ENCODE results near the gene GALNT15.

Gene GALNT15

DNA sequence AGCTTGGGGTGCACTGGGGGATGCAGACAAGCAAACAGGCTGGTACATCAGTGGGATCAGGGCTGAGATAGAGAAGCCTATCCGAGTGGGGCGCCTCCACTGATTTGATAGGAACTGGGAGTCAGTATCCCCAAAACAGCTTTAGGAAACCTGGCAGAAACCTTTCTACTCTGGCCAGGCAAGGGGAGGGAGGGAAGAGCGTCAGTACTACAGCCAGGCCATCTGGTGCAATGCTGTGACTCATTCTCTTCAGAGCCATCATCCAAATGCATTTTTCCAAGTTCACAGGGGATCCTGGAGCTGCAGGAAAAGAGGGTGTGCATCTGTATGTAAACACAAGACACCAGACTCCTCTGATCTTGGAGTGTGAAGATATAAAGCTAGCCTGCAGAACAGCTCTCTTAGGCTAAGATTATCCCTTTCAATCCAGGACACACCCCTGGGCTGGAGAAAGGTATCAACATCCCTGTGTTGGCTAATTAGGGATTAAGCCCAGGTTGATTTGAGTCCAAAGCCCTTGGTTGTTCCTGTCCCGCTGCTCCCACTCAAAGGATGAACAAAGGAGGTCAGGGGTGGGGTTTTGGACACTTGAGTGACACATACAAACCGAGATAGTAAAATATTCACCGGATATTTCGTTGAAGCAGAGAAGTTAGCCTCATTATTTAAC is 9.3 kb downstream of the GALNT15 start:
- H3K4me1 ChIP-seq (ENCODE audit: insufficient read depth, low read length): no peaks in the 10 kb centered on the region
- H3K4me3 ChIP-seq (ENCODE audit: low read length): no peak overlapping the region
- no peaks in the 10 kb centered on the region for H3K27me3 ChIP-seq (ENCODE audit: insufficient read depth, low read length)
- no peak overlapping the region for H2AFZ ChIP-seq (ENCODE audit: low read depth, low read length)
- no peaks in the 10 kb centered on the region for H3K9me3 ChIP-seq (ENCODE audit: low read length)
- no peaks in the 10 kb centered on the region for H3K36me3 ChIP-seq (ENCODE audit: insufficient read depth, low read length)

DNA sequence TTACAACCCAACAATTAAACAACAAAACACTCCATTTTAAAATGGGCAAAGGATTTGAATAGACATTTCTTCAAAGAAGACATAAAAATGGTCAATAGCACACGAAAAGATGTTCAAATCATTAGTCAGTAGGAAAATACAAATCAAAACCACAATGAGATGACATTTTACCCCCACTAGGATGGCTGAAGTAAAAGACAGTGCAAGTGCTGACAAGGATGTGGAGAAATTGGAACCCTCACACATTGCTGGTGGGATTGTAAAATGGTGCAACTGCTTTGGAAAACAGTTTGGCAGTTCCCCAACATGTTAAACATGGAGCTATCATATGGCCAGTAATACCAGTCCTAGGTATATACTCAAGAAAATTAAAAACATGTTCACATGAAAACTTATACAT is 11.6 kb downstream of the GALNT15 start:
- Histone ChIP-seq H3K36me3 (ENCODE audit: insufficient read depth, low read length) (no peaks in the 10 kb centered on the region), H3K4me3 (ENCODE audit: low read length) (no peak overlapping the region), H3K9me3 (ENCODE audit: low read length) (no peaks in the 10 kb centered on the region), H2AFZ (ENCODE audit: low read depth, low read length) (no peak overlapping the region), H3K27me3 (ENCODE audit: insufficient read depth, low read length) (no peaks in the 10 kb centered on the region), H3K4me1 (ENCODE audit: insufficient read depth, low read length) (no peaks in the 10 kb centered on the region)

DNA sequence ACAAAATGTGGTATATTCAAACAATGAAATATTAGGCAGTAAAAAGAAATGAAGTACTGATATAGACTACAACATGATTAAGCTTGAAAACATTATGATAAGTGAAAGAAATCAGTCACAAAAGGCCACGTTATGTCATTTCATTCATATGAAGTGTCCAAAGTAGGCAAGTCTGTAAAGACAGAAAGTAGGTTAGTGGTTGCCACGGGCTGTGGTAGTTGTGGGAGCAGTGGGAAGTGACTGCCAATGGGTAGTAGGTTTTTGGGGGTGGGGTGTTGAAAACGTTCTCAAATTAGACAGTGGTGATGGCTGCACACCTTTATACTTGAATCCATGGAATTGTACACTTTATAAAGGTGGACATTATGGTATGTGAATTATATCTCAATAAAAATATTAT is 12.1 kb downstream of the GALNT15 start:
- H3K27me3 ChIP-seq (ENCODE audit: insufficient read depth, low read length): no peaks in the 10 kb centered on the region
- H3K4me3 ChIP-seq (ENCODE audit: low read length): no peak overlapping the region
- no peak overlapping the region for H2AFZ ChIP-seq (ENCODE audit: low read depth, low read length)
- H3K36me3 ChIP-seq (ENCODE audit: insufficient read depth, low read length): no peaks in the 10 kb centered on the region
- H3K9me3 ChIP-seq (ENCODE audit: low read length): no peaks in the 10 kb centered on the region
- no peaks in the 10 kb centered on the region for H3K4me1 ChIP-seq (ENCODE audit: insufficient read depth, low read length)

DNA sequence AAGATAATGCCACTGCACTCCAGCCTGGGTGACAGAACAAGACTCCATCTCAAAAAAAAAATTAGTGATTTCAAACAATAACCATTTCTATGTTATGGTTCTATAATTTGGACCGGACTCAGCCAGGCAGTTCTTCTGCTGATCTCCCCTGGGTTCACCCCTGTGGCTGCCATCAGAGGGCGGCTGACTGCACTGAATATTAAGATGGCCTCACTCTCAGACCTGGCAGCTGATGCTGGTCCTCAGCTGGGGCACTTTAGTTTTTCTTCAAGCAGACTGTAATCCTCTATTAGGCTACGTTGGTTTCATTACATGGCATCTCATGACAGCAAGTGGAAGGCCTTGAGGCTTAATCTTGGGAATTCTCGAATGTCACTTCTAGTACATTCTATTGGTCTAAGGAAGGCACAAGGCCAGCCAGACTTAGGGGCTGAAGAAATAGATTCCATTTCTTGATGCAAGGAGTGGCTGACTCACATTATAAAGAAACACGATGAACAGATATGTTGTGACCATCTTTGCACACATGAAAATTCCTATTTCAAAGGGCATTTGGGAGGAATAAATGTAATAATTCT is 12.8 kb downstream of the GALNT15 start:
- Histone ChIP-seq H3K4me3 (ENCODE audit: low read length) (no peak overlapping the region), H3K36me3 (ENCODE audit: insufficient read depth, low read length) (no peaks in the 10 kb centered on the region), H3K27me3 (ENCODE audit: insufficient read depth, low read length) (no peaks in the 10 kb centered on the region), H3K9me3 (ENCODE audit: low read length) (no peaks in the 10 kb centered on the region), H3K4me1 (ENCODE audit: insufficient read depth, low read length) (no peaks in the 10 kb centered on the region), H2AFZ (ENCODE audit: low read depth, low read length) (no peak overlapping the region)

DNA sequence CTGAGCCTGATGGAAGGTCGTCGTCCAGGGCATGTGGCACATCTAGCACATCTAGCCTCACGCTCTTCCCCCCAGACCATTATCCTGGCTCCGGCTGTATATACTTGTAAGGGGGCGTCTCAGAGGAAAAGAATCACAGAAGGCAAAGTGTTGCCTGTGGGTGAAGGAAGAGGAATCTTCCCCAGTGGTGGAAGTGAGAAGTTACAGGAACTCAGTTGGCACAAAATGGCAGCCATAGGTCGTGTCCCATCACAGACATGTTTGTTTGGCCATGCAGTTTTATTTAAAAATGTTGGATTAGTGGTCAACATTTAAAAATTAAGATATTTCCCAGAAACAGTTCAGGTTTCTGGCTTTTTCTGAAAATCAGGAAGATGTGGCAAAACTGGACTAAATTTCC is 13.6 kb downstream of the GALNT15 start:
- Histone ChIP-seq H3K9me3 (ENCODE audit: low read length) (no peaks in the 10 kb centered on the region), H3K36me3 (ENCODE audit: insufficient read depth, low read length) (no peaks in the 10 kb centered on the region), H3K4me3 (ENCODE audit: low read length) (no peak overlapping the region), H3K4me1 (ENCODE audit: insufficient read depth, low read length) (no peaks in the 10 kb centered on the region), H3K27me3 (ENCODE audit: insufficient read depth, low read length) (no peaks in the 10 kb centered on the region), H2AFZ (ENCODE audit: low read depth, low read length) (no peak overlapping the region)

DNA sequence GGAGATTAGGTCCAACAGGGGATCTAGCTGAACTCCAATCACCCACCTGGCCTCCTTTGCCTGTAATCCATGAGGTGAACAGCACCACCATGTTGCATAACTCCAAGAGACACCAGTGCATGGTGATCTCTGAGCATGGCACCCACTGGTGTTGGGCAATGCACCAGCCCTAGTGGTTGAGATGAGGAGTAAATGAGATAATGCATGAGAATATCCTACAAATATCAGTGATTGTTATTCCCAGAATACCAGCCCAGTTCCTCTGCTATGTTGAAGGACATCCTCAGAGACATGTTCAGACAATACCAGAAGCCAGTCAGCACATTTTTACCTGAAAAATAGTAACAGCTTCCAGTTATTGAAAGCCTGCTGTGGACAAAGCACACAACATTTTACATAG is 14.7 kb downstream of the GALNT15 start:
- no peaks in the 10 kb centered on the region for H3K4me1 ChIP-seq (ENCODE audit: insufficient read depth, low read length)
- H3K36me3 ChIP-seq (ENCODE audit: insufficient read depth, low read length): no peaks in the 10 kb centered on the region
- no peaks in the 10 kb centered on the region for H3K9me3 ChIP-seq (ENCODE audit: low read length)
- H3K4me3 ChIP-seq (ENCODE audit: low read length): no peak overlapping the region
- no peak overlapping the region for H2AFZ ChIP-seq (ENCODE audit: low read depth, low read length)
- no peaks in the 10 kb centered on the region for H3K27me3 ChIP-seq (ENCODE audit: insufficient read depth, low read length)

DNA sequence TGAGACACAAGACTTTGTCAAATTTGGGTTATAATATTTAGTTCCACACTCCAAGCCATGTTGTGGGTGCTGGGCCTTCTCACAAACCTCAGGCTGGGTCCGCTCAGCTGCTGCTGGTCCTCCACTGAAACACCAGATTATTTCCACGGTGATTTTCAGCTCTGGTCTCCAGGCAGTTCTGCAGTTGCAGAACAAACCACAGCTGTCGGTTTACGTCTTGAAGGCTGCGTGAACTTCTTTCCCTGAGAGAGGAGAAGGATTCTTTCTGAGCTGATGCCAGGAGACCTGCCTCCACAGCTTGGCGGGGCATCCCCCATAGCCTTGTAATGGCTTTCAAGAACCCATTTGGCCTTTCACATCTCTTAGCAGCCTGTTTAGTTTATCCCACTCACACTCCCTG is 16.2 kb downstream of the GALNT15 start:
- no peaks in the 10 kb centered on the region for H3K36me3 ChIP-seq (ENCODE audit: insufficient read depth, low read length)

DNA sequence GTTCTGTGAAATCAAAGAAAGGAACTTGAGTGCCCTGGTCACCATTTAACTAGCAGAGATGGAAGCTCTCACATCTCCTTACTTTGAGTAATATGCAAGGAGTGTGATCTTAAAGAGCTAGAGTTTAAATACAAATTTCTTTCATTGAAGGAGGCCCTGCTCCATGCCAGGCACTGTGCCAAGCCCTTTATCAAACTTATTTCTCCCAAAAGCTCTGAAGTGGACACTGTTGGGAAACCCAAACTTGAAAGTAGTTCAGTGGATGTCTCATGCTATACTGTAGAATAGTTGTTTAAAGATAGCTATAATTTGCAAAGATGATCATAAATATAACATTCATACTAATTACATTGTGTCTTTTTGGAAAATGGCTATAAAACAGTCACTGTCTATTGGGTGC is 17.1 kb downstream of the GALNT15 start:
- Histone ChIP-seq H3K27me3 (ENCODE audit: insufficient read depth, low read length) (no peaks in the 10 kb centered on the region), H3K9me3 (ENCODE audit: low read length) (no peaks in the 10 kb centered on the region), H3K4me3 (ENCODE audit: low read length) (no peak overlapping the region), H2AFZ (ENCODE audit: low read depth, low read length) (no peak overlapping the region), H3K36me3 (ENCODE audit: insufficient read depth, low read length) (no peaks in the 10 kb centered on the region), H3K4me1 (ENCODE audit: insufficient read depth, low read length) (no peaks in the 10 kb centered on the region)

More for the DNA sequence above, 16.2 kb downstream of the GALNT15 start:
- Histone ChIP-seq H3K9me3 (ENCODE audit: low read length) (no peaks in the 10 kb centered on the region), H3K4me3 (ENCODE audit: low read length) (no peak overlapping the region), H3K27me3 (ENCODE audit: insufficient read depth, low read length) (no peaks in the 10 kb centered on the region), H3K4me1 (ENCODE audit: insufficient read depth, low read length) (no peaks in the 10 kb centered on the region), H2AFZ (ENCODE audit: low read depth, low read length) (no peak overlapping the region)

DNA sequence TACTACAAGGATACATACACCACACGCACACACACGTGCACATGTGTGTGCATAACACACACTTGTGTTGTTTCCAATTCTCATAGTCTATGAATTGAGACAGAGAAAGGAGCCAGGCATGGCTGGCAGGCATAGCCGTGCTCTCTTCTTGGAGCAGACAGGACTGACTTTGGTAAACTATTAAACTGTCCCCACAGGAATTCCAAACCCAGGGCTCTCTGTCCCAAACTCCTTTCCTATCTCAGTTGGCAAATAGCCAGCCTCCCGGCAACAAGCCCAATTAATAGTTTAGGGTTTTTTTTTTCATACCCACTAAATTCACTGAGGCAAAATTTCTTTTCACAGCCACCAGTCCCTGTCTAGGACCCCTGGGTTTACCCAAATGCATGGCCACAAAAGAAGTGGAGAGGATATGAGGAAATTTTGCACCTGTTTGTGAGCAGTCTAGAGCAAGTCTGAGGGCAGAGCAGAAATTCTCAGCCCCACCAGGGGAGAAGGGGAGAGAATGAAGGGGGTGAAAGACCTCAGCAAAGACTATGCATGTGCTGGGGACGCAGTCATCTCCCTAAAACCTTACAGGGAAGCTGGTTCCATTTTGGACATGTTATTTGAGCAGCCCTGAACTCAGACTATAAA is 17.8 kb downstream of the GALNT15 start:
- Histone ChIP-seq H3K4me3 (ENCODE audit: low read length) (no peak overlapping the region), H3K27me3 (ENCODE audit: insufficient read depth, low read length) (no peaks in the 10 kb centered on the region), H2AFZ (ENCODE audit: low read depth, low read length) (no peak overlapping the region), H3K4me1 (ENCODE audit: insufficient read depth, low read length) (no peaks in the 10 kb centered on the region), H3K9me3 (ENCODE audit: low read length) (no peaks in the 10 kb centered on the region), H3K36me3 (ENCODE audit: insufficient read depth, low read length) (no peaks in the 10 kb centered on the region)

DNA sequence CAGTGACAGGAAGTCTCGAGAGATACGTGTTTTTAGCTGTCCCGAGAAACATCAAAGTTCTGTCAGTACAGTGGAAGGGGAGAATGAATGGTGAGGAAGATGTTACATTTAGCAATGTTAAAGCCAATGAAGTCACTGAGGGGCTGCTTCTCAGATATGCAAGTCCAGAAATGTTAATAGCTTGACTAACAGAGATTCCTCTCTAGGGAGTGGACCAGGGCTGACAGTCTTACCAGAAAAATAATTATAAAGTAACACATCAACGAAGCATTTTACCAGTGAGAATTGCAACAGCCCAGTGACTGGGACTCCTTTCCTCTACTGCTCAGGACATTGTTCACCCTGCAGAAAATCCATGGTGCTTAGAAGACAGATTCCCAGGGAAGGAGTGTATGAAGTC is 23.9 kb downstream of the GALNT15 start:
- Histone ChIP-seq H3K27me3 (ENCODE audit: insufficient read depth, low read length) (no peaks in the 10 kb centered on the region), H2AFZ (ENCODE audit: low read depth, low read length) (no peak overlapping the region), H3K9me3 (ENCODE audit: low read length) (no peaks in the 10 kb centered on the region), H3K36me3 (ENCODE audit: insufficient read depth, low read length) (no peaks in the 10 kb centered on the region), H3K4me3 (ENCODE audit: low read length) (no peak overlapping the region), H3K4me1 (ENCODE audit: insufficient read depth, low read length) (no peaks in the 10 kb centered on the region)

DNA sequence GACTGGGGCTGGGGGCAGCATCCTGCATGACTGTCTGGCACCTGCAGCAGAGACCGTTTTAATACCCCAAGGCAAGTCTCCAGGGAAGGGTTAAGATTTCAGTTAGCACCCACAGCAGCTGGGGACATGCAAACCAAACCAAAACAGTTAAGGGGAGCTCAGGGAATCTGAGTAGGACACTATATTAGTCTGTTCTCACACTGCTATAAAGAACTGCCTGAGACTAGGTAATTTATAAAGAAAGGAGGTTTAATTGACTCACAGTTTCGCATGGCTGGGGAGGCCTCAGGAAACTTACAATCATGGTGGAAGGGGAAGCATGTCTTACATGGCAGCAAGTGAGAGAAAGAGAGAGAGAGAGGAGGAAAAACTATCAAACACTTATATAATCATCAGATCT is 25.3 kb downstream of the GALNT15 start:
- Histone ChIP-seq H3K36me3 (ENCODE audit: insufficient read depth, low read length) (no peaks in the 10 kb centered on the region), H2AFZ (ENCODE audit: low read depth, low read length) (no peak overlapping the region), H3K4me3 (ENCODE audit: low read length) (no peak overlapping the region), H3K27me3 (ENCODE audit: insufficient read depth, low read length) (no peaks in the 10 kb centered on the region), H3K4me1 (ENCODE audit: insufficient read depth, low read length) (no peaks in the 10 kb centered on the region), H3K9me3 (ENCODE audit: low read length) (no peaks in the 10 kb centered on the region)

DNA sequence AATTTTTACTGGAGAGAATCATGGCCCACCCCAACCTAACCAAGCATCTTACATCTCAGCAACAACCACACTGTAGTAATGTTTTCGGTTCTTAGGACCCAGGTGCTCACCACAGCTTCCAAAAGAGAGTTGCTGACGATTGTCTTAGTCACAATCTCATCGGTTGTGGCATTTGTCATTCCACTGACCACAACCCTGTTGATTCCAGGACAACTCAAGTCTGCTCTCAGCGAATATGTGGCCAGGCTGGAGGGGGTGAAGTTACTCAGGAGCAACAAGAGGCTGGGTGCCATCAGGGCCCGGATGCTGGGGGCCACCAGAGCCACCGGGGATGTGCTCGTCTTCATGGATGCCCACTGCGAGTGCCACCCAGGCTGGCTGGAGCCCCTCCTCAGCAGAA is 25.9 kb downstream of the GALNT15 start:
- H3K4me1 ChIP-seq (ENCODE audit: insufficient read depth, low read length): no peaks in the 10 kb centered on the region
- no peaks in the 10 kb centered on the region for H3K27me3 ChIP-seq (ENCODE audit: insufficient read depth, low read length)
- H2AFZ ChIP-seq (ENCODE audit: low read depth, low read length): no peak overlapping the region
- no peak overlapping the region for H3K4me3 ChIP-seq (ENCODE audit: low read length)
- H3K9me3 ChIP-seq (ENCODE audit: low read length): no peaks in the 10 kb centered on the region
- H3K36me3 ChIP-seq (ENCODE audit: insufficient read depth, low read length): no peaks in the 10 kb centered on the region

DNA sequence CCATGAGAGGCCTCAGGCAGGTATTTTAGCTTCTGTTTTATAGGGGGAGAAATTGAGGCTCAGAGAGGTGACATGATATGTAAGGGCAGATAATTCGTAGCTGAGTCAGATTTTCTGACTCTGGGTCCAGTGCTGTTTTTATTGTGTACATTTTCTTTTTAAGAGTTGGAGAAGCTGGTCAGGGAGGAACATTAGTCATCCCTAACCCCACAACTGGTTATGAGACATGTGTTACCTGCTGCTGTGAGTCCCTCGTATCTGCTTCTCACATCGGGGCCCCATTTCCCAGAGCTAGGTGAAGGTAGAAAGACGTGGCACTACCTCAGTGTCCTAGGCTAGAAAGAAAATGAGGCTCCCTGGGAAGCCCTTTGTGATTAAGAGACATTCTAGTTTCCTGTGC is 28.6 kb downstream of the GALNT15 start:
- Histone ChIP-seq H3K4me1 (ENCODE audit: insufficient read depth, low read length) (no peaks in the 10 kb centered on the region), H3K4me3 (ENCODE audit: low read length) (no peak overlapping the region), H3K36me3 (ENCODE audit: insufficient read depth, low read length) (no peaks in the 10 kb centered on the region), H2AFZ (ENCODE audit: low read depth, low read length) (no peak overlapping the region), H3K27me3 (ENCODE audit: insufficient read depth, low read length) (no peaks in the 10 kb centered on the region), H3K9me3 (ENCODE audit: low read length) (no peaks in the 10 kb centered on the region)
